Choroid plexus epithelial cell (primary cell): Measurements from ENCODE around the gene EIF3I.

Experiments used
- DNase-seq: peaks from one replicate; pipeline ENCODE4 v3.0.0-alpha.2; 2010; ENCODE audit warnings: low read depth
- H3K4me3 ChIP-seq: 2 replicates; pipeline ENCODE4 v1.5.1; 2011; ENCODE audit warnings: low read depth, mild to moderate bottlenecking, control low read depth, low read length, moderate library complexity
- TF ChIP-seq, protein P1 (sequence below): conservative IDR thresholded peaks from 2 replicates; pipeline ENCODE4 v1.5.1; 2011; ENCODE audit warnings: low read depth, mild to moderate bottlenecking, control low read depth, inconsistent platforms, low read length, moderate library complexity

EIF3I gene

DNA sequence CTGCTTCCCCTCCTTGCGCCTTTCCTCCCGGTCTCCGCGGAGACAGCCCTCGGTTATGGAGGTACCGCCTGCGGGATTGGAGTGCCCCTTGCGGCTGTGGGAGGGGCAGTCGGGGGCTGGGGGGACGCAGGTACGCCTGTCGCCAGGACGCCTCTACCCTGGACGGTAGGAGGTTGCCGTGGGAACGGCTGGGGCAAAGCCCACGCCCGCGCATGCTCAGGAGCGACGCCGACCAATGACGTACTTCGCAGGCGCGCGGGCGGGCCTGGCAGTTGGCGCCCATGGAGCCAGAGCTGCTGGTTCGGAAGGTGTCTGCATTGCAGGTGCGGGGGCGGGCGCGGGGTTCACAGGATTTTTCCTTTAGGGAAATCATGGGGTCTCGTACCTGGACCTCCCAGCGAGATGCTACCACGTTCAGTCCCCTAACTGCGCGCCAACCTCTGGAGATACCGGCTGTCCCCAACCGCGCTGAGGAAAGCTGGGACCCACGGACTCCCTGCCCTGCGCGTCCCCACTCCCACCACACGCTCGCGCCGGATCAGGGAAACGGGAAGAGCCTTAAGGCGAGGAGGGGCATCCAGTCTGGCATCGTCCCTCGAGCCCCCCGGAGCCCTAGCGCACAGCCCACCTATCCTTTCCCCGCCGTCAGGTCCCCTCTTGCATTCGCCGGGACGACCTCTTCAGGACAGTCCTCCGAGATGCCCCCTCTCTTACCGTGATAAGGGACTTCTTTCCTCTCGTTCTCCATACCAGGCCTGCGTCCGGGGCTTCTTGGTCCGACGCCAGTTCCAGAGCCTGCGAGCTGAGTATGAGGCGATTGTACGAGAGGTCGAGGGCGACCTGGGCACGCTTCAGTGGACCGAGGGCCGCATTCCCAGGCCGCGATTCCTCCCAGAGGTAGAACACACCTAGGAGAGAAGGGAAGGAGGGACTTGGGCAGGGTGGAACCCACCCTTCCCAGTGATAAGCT, 16.5 kb upstream of the EIF3I start, which contains the start of gene IQCC:
Gene IQCC, plus strand, starts transcription at position 271 of the 970 bp plus-strand sequence. Its CDS starts 11 bp downstream, at position 282.
- TF ChIP-seq, protein P1, sequence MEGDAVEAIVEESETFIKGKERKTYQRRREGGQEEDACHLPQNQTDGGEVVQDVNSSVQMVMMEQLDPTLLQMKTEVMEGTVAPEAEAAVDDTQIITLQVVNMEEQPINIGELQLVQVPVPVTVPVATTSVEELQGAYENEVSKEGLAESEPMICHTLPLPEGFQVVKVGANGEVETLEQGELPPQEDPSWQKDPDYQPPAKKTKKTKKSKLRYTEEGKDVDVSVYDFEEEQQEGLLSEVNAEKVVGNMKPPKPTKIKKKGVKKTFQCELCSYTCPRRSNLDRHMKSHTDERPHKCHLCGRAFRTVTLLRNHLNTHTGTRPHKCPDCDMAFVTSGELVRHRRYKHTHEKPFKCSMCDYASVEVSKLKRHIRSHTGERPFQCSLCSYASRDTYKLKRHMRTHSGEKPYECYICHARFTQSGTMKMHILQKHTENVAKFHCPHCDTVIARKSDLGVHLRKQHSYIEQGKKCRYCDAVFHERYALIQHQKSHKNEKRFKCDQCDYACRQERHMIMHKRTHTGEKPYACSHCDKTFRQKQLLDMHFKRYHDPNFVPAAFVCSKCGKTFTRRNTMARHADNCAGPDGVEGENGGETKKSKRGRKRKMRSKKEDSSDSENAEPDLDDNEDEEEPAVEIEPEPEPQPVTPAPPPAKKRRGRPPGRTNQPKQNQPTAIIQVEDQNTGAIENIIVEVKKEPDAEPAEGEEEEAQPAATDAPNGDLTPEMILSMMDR: no peak
- peak; percentile 81 for DNase-seq
- peak within 1 kb of the TSS; percentile 76 for H3K4me3 ChIP-seq

DNA sequence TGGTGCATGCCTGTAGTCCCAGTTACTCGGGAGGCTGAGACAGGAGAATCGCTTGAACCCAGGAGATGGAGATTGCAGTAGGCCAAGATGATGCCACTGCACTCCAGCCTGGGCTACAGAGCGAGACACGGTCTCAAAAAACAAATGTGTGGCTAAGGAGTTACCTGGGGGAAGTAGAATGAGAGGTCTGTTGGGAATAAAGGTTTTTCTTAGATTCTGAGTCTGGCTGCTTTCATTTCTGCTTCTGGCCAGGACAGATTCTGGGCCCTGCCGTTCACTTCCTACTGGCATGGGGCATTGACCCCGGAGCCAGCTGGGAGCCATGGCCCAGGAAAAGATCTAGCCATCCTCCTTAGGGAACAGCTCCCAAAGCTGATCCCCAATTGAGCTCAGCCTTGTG, 13.7 kb upstream of the EIF3I start:
- H3K4me3 ChIP-seq: no peak overlapping the region
- no peak for DNase-seq
- TF ChIP-seq, protein P1: no peak

DNA sequence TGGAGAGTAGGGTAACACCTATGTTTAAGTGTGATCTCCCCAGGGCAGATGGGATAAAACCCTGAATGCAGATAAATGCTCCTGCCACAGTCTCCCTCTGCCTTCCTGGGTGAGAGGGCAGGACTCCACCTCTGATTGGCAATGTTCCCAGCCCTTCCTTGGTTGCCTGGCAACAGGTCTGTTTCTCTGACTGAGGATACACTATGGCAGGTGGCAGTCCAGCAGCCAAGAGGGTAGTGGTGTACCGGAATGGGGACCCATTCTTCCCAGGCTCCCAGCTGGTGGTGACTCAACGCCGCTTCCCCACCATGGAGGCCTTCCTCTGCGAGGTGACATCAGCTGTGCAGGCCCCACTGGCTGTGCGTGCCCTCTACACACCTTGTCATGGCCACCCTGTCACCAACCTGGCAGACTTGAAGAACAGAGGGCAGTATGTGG, 13.3 kb upstream of the EIF3I start, which contains the start of gene DCDC2B:
Gene DCDC2B, plus strand, starts transcription at position 199 of the 438 bp plus-strand sequence. Its CDS starts 5 bp downstream, at position 204.
- H3K4me3 ChIP-seq: no peak within 1 kb of the TSS

DNA sequence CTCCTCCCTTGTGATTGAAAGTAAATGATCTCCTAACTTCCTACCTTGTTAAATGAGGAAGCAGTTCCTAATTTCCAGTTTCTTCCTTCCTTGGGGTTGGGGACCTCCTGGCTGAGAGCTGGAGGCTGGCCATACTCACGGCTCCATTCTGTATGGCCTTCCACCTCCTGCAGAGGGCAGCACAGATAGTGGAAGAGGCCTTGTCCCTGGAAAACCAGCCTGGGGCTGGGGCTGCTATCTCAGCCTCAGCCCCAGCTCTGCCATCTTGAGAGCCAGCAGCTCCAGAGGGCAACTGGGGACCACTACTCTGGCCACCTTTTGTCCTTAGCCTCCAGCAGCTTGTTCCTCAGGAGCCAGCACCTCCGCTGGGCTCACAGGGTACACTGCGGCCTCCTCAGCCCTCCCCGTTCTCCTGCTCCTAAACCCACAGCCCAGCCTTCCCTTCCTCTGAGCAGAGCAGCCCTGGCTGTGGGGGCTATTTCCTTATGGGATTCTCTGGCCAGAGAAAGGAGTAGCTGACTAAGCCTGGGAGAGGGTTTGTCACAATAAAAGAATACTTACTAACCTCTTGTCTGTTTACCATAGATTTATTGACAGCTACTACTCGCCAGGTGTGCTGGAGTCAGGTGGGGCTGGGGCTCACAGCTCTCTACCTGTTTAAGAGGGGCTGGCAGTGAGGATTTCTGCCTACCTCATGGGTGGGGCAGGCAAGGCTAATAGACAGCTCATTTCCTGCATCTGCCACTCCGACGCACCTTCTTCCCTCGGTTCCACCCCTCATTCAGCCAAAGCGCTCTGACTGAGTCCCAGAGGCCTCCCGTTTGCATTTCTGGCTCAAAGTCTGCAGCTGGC, 6.4 kb upstream of the EIF3I start:
- H3K4me3 ChIP-seq: no peak overlapping the region
- peak; percentile 80 for DNase-seq
- TF ChIP-seq, protein P1: peak; percentile 91

More for the DNA sequence above, 13.3 kb upstream of the EIF3I start, which contains the start of gene DCDC2B:
- peak; percentile 59 for DNase-seq
- TF ChIP-seq, protein P1: no peak

DNA sequence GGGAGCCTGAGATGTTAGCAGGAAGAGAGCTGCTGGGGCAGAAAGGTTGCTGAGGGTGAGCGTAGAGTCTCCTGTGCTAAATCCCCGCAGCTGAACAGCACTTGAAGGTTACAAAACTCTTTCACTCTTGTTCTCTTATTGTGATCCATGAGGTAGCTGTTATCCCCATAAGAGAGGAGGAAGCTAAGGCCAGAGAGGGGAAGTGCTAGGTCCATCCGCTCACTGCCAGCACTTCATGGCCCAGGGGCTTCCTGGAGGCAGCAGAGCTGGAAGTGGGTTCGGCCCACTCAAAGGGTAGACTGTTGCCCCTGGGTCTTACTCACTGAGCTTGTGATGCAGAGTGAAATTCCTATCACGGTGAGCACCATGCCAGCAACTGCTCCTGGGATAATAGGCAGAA, 5.6 kb upstream of the EIF3I start:
- TF ChIP-seq, protein P1: no peak
- no peak for DNase-seq
- no peak overlapping the region for H3K4me3 ChIP-seq

DNA sequence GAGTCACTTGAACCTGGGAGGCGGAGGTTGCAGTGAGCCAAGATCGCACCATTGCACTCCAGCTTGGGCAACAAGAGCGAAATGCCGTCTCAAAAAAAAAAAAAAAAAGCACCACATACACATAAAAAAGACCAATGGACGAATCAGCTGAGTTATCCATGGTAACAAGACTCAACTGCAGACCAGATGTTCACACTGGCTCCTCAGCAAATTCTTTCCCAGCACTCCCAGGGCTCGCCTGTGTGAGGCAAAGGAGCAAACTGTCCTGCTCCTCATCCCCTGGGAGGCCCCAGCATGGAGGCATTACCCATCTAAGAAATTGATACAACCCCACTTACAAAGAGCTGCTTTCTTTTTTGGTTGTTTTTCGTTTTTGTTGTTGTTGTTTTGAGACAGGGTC, 3.2 kb upstream of the EIF3I start:
- TF ChIP-seq, protein P1: no peak
- no peak overlapping the region for H3K4me3 ChIP-seq
- no peak for DNase-seq
